IPS DF 4.7 (cell line): Measurements from ENCODE around the gene KRTAP5-8.
"Not testable (repeated sequence)": the region's sequence is repeated elsewhere in the genome, so short reads cannot be mapped to it uniquely, and the experiment has no call there.

Experiments used
- DNase-seq: peaks from one replicate; pipeline ENCODE4 v3.0.0-alpha.2; 2013; ENCODE audit warnings: low spot score; ENCODE audit errors: extremely low read depth

The KRTAP5-8 gene

GRCh38 chr11:71571101-71571850, 33.5 kb downstream of the KRTAP5-8 start:
- not testable (repeated sequence) for DNase-seq

GRCh38 chr11:71572811-71573210, 35.0 kb downstream of the KRTAP5-8 start:
- no peak for DNase-seq

GRCh38 chr11:71574418-71574817, 36.6 kb downstream of the KRTAP5-8 start:
- no peak for DNase-seq

GRCh38 chr11:71575723-71576424, 38.0 kb downstream of the KRTAP5-8 start:
- DNase-seq: no peak

GRCh38 chr11:71576688-71577465, 39.1 kb downstream of the KRTAP5-8 start:
- DNase-seq: not testable (repeated sequence)

GRCh38 chr11:71577469-71578004, 39.7 kb downstream of the KRTAP5-8 start:
- no peak for DNase-seq

GRCh38 chr11:71579513-71579912, 41.7 kb downstream of the KRTAP5-8 start:
- DNase-seq: not testable (repeated sequence)

GRCh38 chr11:71580057-71581003, 42.5 kb downstream of the KRTAP5-8 start:
- no peak for DNase-seq

GRCh38 chr11:71581826-71582225, 44.0 kb downstream of the KRTAP5-8 start:
- no peak for DNase-seq

- DNase-seq: no peak
Measured at GRCh38 chr11:71582309-71582895, 44.6 kb downstream of the KRTAP5-8 start, which contains the start of gene KRTAP5-11. Gene KRTAP5-11 (minus strand): TSS chr11:71582875. CDS start chr11:71582837, 38 bp downstream.

GRCh38 chr11:71582969-71583368, 45.1 kb downstream of the KRTAP5-8 start:
- DNase-seq: not testable (repeated sequence)

- not testable (repeated sequence) for DNase-seq
Measured at GRCh38 chr11:71585673-71586072, 47.8 kb downstream of the KRTAP5-8 start.

GRCh38 chr11:71588314-71588713, 50.5 kb downstream of the KRTAP5-8 start:
- DNase-seq: not testable (repeated sequence)
